AG08395 (cell line): ENCODE data around the gene ZNF319.

ENCODE experiments used
- DNase-seq: peaks from one replicate; pipeline ENCODE4 v3.0.0; 2012; ENCODE audit warnings: mixed read lengths, low spot score

ZNF319 gene

DNA sequence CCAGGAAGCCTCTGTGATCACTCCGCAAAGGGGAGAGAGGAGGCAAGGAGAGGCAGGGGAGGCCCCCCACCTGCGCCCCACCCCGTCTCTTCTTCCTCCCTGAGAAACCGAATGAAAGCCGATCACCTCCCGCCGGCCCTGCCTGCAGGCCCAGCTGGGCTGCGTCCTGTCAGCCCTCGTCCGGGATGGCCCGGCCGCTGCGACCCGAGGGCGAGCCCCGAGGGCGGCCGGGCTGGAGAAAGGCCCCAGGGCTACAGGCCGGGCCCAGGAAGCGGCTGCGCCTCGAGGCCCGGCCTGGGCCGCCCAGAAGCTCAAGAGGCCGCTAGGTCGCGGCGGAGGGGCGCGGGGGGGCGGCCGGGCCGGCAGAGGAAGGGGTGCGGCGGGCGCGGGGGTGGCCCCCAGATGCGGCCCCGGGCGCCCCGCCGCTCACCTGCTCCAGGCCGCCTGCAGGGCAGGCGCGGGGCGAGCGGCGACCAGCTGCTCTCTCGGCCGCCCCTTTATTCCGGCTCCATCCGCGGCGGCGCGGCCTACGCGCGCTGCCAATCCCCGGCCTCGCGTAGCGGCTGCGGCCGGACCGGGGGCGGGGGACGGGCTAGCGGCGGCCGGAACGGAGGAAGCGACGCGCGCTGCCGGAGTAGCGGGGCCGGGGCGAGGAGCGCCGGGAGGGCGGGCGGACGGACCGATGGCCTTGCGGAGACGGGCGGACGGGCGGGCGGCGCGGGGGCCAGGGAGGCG, at the start of gene ZNF319:
ZNF319 (minus strand) TSS at position 702 of the 735 bp plus-strand sequence. CDS start 2,407 bp downstream, outside the sequence.
- peak; percentile 32 for DNase-seq

DNA sequence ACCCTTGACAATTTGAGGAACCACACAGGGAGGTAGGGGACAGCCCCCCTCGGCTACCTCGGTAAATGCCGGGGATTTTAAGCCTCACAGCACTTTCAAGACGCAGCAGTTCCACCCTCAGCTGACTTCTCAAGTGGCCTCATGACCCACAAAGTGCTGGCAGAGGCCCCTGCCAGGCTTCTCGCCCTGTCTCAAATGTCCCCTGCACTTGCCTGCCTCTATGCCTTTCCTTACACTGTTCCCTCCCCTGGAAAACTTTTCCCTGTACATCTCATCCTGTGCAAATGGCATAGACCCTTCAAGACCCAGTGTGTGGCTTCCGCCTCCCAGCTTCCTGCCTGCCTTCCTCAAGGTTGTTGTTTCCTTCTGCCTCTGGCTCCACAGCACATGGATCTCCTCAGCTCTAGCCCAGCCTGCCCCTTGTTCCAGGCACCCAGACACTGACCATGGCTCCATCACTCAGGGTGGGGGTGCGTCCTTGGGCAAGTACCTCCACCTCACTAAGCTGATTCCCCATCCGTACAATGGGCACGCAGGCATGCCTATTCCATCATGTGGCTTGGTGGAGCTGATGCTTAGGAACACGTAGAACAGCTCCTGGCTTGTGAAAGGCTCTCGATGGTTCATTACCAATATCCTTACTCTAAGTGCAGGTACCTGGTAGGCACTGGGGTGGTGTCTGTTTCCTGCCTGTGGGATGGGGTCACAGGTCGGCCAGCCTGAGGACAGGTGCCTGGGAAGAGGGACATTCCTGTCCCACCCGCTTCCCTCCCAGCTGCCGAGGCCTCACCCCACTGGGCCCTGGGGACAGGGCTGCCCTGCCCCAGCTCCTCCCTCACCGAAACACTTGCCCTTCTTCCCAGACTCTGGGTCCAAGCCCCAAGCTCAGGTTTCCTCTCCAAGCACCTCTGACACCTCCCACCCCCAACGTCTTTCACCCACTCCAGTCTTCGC, 49.0 kb upstream of the ZNF319 start:
- no peak for DNase-seq

DNA sequence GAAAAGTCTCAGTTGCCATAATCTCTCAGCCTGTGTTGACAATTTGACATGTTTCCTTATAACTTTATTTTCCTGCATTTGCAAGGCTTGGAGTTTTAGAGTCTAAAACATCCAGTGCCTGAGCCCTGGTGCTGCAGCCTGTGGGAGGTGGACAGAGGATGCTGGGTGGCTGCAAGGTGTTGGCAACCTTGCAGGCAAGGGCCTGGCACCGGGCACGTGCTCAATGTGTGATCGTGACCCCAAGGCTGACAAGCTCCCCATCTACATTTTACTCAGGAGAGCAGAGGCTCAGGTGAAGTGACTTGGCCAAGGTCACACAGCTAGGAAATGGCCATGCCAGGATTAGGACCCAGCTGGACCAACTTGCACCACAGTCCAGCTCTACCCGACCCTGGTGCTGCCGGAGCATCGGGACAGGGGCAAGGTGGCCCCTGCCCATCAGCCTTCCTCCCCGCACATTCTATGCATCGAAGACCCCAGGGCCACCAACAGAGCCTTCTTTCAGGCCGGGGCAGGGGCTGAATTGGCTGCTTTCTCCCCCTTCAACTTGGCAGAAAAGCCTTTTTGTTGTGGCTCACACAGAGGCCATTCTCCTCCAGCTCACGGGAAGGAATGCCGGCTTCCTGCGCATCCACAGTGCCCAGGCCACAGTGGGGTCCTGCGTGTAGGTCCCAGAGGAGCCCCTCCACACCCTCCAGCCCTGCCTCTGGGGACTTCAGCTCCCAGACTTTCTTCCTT, 48.2 kb upstream of the ZNF319 start:
- DNase-seq = no peak

DNA sequence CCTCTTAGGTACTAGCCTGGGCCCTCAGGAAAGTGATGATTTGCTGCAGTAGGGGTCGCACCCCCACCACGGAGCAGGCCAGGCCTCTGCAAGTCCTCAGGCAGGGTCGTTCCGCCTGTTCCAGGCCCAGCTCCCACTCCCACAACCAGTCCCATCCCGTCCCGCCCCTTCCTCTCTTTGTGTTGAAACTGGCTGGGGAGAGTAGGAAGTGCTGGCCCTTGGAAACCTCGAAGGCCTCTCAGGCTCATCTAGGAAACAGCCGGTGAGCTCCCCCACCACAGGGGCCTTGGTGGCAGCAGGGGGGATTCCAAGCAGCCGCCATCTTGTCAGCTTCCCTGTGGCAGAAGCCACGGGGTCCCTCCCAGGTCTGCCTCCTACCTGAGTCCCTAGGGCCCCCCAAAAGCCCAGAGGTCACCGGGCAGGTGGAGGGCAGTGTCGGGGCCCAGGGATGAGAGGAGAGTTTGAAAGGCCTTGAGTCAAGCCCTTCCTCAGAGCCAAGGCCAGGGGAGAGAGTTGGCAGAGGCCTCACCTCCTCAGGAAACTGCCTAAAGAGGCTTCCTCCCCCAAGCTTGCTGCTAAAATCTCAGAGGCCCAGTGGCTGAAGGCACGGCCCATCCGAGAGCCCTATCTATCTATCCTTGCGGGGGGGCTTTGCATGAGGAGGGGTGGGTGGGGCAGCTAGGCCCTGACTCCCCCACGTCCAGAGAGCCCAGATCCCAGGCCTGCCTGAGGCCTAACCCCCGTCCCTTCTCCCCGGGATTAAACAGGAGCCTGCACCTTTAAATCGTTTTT, 47.3 kb upstream of the ZNF319 start:
- DNase-seq = no peak

DNA sequence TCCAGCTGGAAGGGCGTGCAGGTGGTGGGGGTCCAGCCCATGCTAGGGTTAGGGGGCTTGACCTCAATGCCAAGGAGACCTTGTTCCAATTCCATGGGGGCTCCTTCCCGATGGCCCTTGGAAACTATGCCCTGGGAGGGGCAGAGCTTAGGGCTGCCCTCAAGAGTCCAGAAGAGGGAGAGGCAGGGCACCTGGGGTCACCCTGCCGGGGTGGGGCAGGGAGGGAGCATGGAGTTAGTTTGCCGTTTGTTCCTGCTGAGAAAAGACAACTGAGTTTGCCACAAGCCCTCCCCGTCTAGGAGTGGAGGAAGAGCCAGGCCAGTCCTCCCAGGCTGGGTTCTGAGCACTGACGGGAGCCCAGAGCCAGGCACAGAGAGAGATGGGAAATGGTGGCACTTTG, 46.5 kb upstream of the ZNF319 start:
- DNase-seq = no peak

DNA sequence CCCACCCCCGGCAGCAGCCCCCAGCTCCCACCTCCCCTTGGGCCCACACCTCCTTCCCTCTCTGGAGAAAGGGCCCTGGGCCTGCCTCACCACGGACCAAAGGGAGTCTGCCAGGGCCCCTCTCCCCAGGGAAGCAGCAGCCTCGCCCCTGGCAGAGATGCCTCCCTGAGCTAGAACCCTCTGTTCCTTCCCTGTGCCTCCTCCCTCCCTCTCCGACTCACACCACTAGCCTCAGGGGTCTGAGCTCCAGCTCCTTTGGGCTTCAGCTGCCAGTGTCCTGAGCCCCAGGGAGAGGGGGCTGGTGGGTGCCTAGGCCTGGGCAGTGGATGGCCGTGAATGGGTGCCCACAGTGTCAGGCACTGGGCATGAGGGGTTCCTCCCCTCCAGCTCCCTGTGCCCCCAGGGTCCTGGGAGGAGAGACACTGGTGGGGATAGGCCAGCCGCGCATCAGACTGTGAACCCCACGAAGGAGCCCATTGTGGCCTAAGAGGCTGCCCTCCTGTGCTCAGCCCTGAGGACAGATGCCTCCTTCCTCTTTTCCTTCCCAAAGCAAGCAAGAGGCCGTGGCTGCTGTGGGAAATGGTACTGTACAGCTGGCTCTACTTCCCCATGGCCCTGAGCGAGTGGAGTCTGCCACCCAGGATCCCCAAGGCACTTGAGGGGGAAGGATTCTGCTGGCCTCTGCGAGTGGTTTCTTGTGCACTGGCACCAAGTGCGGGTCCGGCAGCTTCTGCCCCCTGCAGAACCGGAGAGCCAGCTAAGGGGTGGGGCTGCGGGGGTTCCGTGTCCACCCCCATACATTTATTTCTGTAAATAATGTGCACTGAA, 45.8 kb upstream of the ZNF319 start:
- DNase-seq = no peak

DNA sequence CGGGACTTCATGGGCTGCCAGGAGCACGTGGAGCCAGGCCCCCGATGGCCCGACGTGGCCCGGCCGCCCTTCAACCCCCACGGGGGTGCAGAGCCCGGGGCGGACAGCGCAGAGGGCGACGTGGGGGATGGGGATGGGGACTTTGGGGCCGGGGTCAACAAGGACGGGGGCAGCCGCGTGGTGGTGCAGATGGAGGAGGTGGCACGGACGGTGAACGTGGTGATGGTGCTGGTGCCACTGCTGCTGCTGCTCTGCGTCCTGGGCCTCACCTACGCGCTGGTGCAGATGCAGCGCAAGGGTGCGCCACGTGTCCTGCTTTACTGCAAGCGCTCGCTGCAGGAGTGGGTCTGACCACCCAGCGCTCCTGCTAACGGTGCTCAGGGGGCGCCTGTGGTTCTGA, 44.6 kb upstream of the ZNF319 start:
- no peak for DNase-seq

DNA sequence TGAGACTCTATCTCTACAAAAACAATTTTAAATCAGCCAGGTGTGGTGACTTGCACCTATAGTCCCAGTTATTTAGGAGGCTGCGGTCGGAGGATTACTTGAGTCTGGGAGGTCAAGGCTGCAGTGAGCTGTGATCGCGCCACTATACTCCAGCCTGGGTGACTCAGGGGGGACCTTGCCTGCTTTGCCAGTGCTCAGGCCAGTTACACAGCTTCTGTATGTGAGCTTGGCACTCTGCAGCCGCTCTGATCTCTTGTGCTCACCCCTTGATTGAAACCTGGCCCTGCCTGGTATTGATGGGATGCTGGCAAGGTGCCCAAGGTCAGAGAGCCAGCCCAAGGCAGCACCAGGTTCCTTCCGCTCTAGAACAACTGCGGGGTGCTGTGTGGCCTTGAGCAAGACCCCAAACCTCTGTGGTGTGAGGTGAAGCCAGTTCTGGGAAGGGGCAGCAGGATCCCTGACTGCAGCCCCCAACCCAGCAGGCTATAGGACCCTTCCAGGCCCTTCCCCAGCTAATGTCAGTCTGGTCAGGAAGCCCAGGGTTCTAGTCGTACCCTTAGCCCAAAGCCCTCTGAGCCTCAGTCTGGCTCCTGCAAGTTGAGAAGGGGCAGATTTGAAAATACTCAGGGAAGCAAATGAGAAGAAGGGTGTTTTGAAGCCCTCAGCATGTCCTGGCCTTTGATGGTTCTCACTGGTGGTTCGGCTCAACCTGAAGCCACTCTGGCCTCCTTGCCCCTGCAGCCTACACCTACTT, 44.0 kb upstream of the ZNF319 start:
- no peak for DNase-seq

DNA sequence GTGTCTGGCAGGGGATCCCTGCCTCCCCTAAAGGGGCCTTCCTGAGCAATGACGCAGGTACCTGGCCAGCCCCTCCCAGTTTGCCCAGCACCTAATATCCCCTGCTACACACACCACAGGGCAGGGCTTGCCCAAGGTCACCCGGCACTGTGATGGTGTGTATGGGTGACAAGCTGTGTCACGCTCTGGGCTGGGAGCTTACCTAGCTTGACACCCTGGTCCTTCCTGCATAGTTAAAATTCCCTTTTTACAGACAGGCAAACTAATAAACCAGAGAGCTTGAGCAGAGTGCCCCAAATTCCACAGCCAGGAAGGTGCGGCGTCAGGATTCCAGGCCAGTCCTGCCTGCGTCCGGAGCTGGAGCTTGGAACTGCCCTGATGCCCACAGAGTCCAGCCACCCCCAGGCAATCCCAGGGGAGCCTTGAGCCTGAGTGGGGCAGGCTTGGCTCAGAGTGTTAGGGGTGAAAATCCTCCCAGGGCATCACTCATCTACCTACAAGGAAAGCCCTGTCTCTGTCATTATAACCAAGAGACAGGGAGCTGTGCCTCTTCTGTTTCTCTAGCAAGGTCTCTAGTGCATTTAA, 43.2 kb upstream of the ZNF319 start:
- DNase-seq = no peak

DNA sequence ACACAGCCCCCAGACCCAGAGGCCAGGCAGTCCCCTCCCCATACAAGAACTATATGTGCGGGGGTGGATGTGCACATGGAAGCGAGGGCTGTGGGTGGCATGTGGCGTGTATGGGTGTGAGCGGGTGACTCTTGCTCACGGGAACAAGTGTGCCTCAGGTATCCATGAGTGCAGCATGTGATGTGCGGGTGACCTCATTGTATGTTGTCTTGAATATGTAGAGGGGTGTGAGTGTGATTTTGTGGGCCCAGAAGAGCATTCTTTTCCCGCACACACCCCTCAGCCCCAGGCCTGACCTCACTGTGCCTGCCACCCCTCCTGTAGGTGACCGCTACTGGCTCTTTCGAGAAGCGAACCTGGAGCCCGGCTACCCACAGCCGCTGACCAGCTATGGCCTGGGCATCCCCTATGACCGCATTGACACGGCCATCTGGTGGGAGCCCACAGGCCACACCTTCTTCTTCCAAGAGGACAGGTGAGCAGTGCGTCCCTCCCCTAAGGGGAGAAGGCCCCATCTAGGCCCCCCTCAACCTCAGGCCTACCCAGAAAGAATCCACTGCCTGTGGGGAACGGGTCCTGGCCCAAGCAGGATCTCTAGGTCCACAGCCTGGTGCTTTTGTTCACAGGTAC, 42.5 kb upstream of the ZNF319 start:
- DNase-seq = no peak

DNA sequence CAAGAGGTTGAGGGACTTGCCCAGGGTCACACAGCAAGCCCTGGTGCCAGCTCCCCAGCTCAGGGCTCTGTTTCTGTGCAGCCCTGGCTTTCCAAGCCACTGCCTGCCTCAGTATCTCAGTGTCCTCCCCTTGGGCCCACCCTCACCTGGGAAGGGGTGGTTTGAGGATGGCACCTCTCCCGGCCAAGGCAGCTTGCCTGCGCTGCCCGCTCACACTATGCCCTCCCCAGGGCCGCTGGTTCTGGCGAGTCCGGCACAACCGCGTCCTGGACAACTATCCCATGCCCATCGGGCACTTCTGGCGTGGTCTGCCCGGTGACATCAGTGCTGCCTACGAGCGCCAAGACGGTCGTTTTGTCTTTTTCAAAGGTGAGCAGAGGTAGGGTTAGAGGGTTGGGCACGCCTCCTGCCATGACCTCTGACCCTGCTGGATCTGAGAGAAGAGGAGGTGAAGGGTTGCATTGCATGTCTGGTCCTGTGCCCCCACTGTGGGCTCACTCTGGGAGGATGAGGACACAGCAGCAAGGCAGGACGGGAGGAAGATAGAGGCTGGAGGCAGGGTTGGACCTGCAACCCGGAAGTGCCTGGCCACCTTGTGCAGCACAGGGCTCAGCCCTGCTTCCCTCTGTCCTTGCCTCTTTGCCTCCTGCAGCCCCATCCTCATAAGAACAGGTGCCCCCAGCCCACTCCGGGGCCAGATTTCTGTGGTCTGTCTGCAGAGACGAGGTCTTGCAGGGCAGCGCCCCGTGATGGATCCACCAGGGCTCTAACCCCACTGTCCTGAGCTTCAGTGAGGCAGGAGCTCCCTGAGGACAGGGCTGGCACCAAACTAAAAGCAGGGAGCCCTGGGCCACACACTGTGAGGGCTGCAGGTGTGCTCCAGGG, 41.8 kb upstream of the ZNF319 start:
- no peak for DNase-seq

DNA sequence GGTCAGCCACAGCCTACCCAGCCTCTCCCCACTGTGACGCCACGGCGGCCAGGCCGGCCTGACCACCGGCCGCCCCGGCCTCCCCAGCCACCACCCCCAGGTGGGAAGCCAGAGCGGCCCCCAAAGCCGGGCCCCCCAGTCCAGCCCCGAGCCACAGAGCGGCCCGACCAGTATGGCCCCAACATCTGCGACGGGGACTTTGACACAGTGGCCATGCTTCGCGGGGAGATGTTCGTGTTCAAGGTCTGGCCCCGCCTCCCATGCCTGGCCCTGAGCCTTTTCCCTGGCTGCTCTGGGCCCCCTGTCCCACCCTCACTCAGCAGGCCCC, 41.1 kb upstream of the ZNF319 start:
- no peak for DNase-seq

DNA sequence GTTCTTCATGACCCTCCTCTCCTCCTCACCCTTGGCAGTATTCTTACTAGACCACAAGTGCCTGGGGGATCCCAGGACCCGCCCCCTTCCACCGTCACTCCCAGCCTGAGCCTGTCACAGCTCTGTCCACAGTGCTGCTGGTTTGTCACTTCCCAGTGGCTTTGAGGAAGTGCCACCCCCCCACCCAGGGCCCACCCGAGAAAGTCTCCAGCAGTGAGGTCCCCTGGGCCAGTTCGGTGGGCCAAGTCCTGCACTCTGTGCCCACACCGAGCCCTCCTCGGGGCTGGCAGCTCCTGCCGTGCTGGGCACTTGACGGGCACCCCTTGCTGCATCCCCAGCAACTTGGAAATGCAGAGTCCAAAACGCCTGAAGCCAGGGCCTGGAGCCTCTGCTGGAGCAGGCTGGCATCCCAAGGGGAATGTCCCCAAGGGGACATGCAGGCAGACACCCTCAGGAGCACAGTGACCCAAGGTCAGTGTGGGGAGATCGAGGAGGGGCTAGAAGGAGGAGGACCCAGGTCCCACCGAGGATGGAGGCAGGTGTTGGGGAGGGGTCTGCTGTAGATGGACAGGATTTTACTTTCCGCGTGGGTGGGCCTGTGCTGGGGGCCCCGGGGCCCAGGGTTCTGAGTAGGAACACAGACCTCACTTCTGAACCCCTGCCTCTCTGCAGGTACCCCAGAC, 40.6 kb upstream of the ZNF319 start:
- no peak for DNase-seq

DNA sequence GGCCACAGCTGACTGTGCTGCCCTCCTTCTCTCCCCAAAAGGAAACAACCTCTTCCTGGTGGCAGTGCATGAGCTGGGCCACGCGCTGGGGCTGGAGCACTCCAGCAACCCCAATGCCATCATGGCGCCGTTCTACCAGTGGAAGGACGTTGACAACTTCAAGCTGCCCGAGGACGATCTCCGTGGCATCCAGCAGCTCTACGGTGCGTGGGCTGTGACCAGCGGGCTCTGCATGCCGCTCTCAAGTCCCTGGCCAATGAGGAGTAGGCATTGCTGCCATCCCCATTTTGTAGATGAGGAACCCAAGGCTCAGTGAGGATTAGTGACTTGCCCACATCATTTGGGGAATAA, 40.0 kb upstream of the ZNF319 start:
- no peak for DNase-seq

DNA sequence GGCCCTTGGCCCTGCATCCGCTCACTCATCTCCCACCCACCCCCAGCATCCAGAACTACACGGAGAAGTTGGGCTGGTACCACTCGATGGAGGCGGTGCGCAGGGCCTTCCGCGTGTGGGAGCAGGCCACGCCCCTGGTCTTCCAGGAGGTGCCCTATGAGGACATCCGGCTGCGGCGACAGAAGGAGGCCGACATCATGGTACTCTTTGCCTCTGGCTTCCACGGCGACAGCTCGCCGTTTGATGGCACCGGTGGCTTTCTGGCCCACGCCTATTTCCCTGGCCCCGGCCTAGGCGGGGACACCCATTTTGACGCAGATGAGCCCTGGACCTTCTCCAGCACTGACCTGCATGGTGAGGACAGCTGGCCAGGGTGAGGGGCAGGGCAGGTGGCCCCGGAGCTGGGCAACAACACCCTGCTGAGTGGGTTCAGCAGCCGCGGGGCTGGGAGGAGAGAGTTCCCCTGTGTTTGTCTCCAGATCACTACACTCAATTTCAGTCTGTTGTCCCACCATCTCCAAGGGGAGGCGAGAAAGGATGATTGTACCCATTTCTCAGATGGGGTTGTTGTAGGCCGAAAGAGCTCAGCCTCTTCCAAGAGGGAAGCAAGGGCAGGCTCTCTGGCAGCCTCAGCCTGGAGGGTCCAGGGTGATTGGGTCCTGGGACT, 39.5 kb upstream of the ZNF319 start:
- DNase-seq = no peak

DNA sequence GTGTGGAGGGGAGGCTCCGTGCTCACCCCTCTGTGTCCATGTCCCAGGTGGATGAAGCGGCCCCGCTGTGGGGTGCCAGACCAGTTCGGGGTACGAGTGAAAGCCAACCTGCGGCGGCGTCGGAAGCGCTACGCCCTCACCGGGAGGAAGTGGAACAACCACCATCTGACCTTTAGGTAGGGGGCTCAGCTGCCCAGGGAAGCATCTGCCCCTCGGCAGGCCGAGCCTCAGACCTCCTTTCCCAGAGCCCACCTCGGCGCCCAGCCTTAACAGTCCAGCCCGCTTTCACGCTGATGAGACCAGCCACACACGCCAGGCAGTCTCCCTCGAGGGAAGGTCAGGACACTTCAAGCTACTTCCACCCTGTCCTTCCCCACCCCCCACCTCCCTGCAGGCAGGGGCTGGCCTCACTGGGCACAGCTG, 37.8 kb upstream of the ZNF319 start:
- DNase-seq = no peak

DNA sequence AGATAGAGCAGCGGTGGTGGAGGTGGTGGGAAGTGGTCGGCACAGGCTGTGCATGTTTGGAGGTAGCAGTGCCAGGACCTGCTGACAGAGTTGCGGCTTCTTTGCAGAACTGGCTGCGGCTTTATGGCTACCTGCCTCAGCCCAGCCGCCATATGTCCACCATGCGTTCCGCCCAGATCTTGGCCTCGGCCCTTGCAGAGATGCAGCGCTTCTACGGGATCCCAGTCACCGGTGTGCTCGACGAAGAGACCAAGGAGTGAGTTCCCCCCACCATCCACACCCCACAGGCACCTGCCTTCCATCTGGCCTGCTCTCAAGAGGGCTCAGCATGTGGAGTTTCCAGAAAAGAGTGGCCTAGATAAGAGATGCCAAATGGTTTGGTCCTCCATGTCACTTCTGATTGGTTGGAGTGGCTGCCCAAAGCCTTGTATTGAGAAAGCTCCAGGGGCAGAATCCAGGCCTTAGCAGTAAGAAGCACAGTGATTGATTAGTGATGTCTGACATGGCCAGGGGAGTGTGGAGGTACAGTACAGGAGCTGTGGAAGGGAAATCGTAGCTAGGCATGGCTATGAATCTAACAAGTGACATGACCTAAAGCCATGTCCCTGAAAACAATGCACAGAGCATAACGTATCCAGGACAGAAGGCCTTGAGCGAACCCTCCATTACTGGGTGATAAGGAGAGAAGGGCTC, 37.0 kb upstream of the ZNF319 start:
- no peak for DNase-seq
